Panc1 (cell line): ENCODE data around the gene WBP2.

ENCODE experiments used
- TF ChIP-seq, protein P1 (sequence below): fragments of 450-650 bp; IDR thresholded peaks from 2 replicates; pipeline ENCODE4 v1.5.1; 2017; ENCODE audit warnings: mild to moderate bottlenecking
- TF ChIP-seq, protein P2 (sequence below), 2 experiments: IDR thresholded peaks; 2 replicates each; pipeline ENCODE4 v1.6.1; 2011 to 2012; ENCODE audit warnings: low read depth in 2 of 2, control low read depth in 1 of 2, low read length in 1 of 2, mild to moderate bottlenecking in 1 of 2, moderate library complexity in 1 of 2; ENCODE audit not compliant: insufficient read depth in 1 of 2

DNA sequence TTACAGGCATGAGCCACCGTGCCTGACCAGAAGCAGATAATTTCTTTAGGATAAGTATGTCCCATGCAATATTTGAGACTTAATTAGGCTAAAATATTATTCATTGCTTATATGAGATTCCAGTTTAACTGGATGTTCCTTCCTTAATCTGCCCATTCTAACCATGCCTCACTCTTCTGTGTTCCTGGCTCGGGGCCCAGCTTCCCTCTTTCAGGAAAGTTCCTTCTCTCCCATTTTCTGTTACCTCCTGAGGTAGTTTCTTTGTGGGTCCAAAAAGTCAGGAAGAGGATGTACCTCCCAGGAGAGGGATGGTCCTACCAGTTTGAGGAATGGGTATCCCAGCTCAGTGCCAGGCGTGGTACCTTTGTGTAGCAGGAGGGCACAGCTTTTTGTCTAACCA, 47.3 kb downstream of the WBP2 start:
- TF ChIP-seq, protein P1, sequence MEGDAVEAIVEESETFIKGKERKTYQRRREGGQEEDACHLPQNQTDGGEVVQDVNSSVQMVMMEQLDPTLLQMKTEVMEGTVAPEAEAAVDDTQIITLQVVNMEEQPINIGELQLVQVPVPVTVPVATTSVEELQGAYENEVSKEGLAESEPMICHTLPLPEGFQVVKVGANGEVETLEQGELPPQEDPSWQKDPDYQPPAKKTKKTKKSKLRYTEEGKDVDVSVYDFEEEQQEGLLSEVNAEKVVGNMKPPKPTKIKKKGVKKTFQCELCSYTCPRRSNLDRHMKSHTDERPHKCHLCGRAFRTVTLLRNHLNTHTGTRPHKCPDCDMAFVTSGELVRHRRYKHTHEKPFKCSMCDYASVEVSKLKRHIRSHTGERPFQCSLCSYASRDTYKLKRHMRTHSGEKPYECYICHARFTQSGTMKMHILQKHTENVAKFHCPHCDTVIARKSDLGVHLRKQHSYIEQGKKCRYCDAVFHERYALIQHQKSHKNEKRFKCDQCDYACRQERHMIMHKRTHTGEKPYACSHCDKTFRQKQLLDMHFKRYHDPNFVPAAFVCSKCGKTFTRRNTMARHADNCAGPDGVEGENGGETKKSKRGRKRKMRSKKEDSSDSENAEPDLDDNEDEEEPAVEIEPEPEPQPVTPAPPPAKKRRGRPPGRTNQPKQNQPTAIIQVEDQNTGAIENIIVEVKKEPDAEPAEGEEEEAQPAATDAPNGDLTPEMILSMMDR = no peak
- TF ChIP-seq, protein P2, sequence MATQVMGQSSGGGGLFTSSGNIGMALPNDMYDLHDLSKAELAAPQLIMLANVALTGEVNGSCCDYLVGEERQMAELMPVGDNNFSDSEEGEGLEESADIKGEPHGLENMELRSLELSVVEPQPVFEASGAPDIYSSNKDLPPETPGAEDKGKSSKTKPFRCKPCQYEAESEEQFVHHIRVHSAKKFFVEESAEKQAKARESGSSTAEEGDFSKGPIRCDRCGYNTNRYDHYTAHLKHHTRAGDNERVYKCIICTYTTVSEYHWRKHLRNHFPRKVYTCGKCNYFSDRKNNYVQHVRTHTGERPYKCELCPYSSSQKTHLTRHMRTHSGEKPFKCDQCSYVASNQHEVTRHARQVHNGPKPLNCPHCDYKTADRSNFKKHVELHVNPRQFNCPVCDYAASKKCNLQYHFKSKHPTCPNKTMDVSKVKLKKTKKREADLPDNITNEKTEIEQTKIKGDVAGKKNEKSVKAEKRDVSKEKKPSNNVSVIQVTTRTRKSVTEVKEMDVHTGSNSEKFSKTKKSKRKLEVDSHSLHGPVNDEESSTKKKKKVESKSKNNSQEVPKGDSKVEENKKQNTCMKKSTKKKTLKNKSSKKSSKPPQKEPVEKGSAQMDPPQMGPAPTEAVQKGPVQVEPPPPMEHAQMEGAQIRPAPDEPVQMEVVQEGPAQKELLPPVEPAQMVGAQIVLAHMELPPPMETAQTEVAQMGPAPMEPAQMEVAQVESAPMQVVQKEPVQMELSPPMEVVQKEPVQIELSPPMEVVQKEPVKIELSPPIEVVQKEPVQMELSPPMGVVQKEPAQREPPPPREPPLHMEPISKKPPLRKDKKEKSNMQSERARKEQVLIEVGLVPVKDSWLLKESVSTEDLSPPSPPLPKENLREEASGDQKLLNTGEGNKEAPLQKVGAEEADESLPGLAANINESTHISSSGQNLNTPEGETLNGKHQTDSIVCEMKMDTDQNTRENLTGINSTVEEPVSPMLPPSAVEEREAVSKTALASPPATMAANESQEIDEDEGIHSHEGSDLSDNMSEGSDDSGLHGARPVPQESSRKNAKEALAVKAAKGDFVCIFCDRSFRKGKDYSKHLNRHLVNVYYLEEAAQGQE (IDR thresholded peaks at IDR 0.05; ENCODE audit: insufficient read depth in 1 of 2, low read depth in 2 of 2, low read length in 1 of 2) = no peak
